Panc1 (cell line): ENCODE results near the gene SETDB1.

ENCODE experiments used
- POLR2AphosphoS5 ChIP-seq: IDR thresholded peaks from 2 replicates; pipeline ENCODE4 v1.6.1; 2012; ENCODE audit warnings: mild to moderate bottlenecking, low read depth, low read length, moderate library complexity
- TCF7L2 ChIP-seq: IDR thresholded peaks from 2 replicates; pipeline ENCODE4 v1.6.1; 2011; ENCODE audit warnings: mild to moderate bottlenecking, low read depth, low read length, inconsistent platforms
- TF ChIP-seq, protein P1 (sequence below): fragments of 450-650 bp; IDR thresholded peaks from 2 replicates; pipeline ENCODE4 v1.5.1; 2017; ENCODE audit warnings: mild to moderate bottlenecking
- TF ChIP-seq, protein P2 (sequence below), 2 experiments: IDR thresholded peaks; 2 replicates each; pipeline ENCODE4 v1.6.1; 2011 to 2012; ENCODE audit warnings: low read depth in 2 of 2, control low read depth in 1 of 2, low read length in 1 of 2, mild to moderate bottlenecking in 1 of 2, moderate library complexity in 1 of 2; ENCODE audit not compliant: insufficient read depth in 1 of 2

DNA sequence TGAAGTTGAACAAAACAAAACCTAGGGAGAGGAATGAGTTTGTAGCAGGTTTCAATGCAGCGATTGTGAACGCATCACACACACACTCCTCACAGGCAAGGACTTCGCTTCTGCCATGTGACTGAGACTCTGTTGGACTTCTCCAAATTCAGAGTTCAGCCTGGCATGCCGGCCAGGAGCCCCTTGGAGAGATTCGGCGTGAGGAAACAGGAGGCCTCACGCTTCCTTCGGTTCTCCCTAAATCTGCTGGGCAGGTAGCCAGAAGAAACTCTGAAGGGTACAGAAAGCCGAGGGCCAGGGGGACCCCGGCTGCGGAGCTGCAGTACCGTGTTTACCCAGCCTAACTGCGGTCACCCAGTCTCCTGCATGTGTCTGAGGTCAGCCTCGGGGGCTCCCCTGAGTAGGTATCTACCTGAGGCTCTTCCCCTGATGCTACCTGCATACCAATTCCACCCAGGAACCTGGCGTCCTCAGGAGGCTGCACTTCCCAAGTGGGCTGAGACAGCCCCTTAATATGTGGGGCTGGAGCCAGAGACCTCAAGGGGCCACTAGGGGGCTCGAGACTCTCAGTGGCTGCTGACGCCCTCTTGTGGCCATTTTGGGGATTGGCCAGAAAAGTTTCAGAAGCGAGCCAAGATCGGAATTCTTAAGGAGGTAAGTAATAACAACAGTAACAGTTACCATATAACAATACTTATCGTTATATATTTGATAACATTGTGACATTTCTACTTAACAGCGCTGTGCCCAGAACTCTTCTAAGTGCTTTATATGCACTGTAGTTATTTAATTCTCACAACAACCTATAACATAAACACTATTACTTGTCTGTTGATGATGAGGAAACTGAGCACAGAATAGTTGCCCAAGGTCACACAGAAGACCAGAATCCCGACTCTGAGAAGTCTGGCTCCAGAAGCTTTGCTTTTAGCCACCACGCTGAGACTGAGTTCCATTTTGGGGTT is 53.2 kb downstream of the SETDB1 start:
- TF ChIP-seq, protein P1, sequence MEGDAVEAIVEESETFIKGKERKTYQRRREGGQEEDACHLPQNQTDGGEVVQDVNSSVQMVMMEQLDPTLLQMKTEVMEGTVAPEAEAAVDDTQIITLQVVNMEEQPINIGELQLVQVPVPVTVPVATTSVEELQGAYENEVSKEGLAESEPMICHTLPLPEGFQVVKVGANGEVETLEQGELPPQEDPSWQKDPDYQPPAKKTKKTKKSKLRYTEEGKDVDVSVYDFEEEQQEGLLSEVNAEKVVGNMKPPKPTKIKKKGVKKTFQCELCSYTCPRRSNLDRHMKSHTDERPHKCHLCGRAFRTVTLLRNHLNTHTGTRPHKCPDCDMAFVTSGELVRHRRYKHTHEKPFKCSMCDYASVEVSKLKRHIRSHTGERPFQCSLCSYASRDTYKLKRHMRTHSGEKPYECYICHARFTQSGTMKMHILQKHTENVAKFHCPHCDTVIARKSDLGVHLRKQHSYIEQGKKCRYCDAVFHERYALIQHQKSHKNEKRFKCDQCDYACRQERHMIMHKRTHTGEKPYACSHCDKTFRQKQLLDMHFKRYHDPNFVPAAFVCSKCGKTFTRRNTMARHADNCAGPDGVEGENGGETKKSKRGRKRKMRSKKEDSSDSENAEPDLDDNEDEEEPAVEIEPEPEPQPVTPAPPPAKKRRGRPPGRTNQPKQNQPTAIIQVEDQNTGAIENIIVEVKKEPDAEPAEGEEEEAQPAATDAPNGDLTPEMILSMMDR = peak; percentile 100
- TF ChIP-seq, protein P2, sequence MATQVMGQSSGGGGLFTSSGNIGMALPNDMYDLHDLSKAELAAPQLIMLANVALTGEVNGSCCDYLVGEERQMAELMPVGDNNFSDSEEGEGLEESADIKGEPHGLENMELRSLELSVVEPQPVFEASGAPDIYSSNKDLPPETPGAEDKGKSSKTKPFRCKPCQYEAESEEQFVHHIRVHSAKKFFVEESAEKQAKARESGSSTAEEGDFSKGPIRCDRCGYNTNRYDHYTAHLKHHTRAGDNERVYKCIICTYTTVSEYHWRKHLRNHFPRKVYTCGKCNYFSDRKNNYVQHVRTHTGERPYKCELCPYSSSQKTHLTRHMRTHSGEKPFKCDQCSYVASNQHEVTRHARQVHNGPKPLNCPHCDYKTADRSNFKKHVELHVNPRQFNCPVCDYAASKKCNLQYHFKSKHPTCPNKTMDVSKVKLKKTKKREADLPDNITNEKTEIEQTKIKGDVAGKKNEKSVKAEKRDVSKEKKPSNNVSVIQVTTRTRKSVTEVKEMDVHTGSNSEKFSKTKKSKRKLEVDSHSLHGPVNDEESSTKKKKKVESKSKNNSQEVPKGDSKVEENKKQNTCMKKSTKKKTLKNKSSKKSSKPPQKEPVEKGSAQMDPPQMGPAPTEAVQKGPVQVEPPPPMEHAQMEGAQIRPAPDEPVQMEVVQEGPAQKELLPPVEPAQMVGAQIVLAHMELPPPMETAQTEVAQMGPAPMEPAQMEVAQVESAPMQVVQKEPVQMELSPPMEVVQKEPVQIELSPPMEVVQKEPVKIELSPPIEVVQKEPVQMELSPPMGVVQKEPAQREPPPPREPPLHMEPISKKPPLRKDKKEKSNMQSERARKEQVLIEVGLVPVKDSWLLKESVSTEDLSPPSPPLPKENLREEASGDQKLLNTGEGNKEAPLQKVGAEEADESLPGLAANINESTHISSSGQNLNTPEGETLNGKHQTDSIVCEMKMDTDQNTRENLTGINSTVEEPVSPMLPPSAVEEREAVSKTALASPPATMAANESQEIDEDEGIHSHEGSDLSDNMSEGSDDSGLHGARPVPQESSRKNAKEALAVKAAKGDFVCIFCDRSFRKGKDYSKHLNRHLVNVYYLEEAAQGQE (IDR thresholded peaks at IDR 0.05; ENCODE audit: insufficient read depth in 1 of 2, low read depth in 2 of 2, low read length in 1 of 2) = no peak
- no peak for TF ChIP-seq TCF7L2
- TF ChIP-seq POLR2AphosphoS5 = peak; percentile 46; the same call in 1 of the 2 replicates
